SK-N-SH treated with all-trans-retinoic acid at 6 μM for 48 hours (cell line): ENCODE data around the gene APBA2.

Experiments used
- ATAC-seq: fragments of 200-7000 bp; cut with Tn5 transposase; 3 replicates; pipeline ENCODE4 v1.9.1; 2020; ENCODE audit warnings: mild to moderate bottlenecking, moderate library complexity
- ARNTL ChIP-seq: fragments of 450-650 bp; formaldehyde crosslinking; IDR thresholded peaks from 2 replicates; pipeline ENCODE4 v1.5.0; 2020; ENCODE audit warnings: low read depth, mild to moderate bottlenecking, moderate library complexity, borderline replicate concordance
- BACH2 ChIP-seq: fragments of 250-450 bp; sonication (Bioruptor Pico); IDR thresholded peaks from 2 replicates; pipeline ENCODE4 v1.9.0; 2021; ENCODE audit warnings: mild to moderate bottlenecking, borderline replicate concordance
- CREB5 ChIP-seq: fragments of 250-450 bp; sonication (Bioruptor Pico); IDR thresholded peaks from 2 replicates; pipeline ENCODE4 v1.5.1; 2020; ENCODE audit warnings: low read depth, mild to moderate bottlenecking, moderate library complexity
- ESRRG ChIP-seq: fragments of 250-450 bp; sonication (Bioruptor Pico); IDR thresholded peaks from 2 replicates; pipeline ENCODE4 v1.6.1; 2021; ENCODE audit warnings: mild to moderate bottlenecking
- GLIS3 ChIP-seq: fragments of 250-450 bp; sonication (Bioruptor Pico); IDR thresholded peaks from 2 replicates; pipeline ENCODE4 v1.5.0; 2020; ENCODE audit warnings: mild to moderate bottlenecking, moderate library complexity
- ISL1 ChIP-seq: fragments of 250-450 bp; sonication (Bioruptor Pico); IDR thresholded peaks from 2 replicates; pipeline ENCODE4 v2.1.2; 2022; ENCODE audit warnings: mild to moderate bottlenecking, moderate library complexity
- PATZ1 ChIP-seq: fragments of 250-450 bp; sonication (Bioruptor Pico); IDR thresholded peaks from 2 replicates; pipeline ENCODE4 v1.8.0; 2020; ENCODE audit warnings: mild to moderate bottlenecking, moderate library complexity, borderline replicate concordance
- PPARA ChIP-seq: fragments of 250-450 bp; sonication (Bioruptor Pico); IDR thresholded peaks from 2 replicates; pipeline ENCODE4 v1.5.0; 2020; ENCODE audit warnings: mild to moderate bottlenecking, borderline replicate concordance
- RARB ChIP-seq: fragments of 250-450 bp; sonication (Bioruptor Pico); IDR thresholded peaks from 2 replicates; pipeline ENCODE4 v1.8.0; 2021; ENCODE audit warnings: mild to moderate bottlenecking, moderate library complexity
- SNAI2 ChIP-seq: fragments of 250-450 bp; sonication (Bioruptor Pico); IDR thresholded peaks from 2 replicates; pipeline ENCODE4 v1.5.0; 2020; ENCODE audit warnings: mild to moderate bottlenecking, moderate library complexity
- TCF4 ChIP-seq: fragments of 250-450 bp; sonication (Bioruptor Pico); IDR thresholded peaks from 2 replicates; pipeline ENCODE4 v1.8.0; 2021; ENCODE audit warnings: mild to moderate bottlenecking, moderate library complexity, borderline replicate concordance
- TOX ChIP-seq: fragments of 250-450 bp; sonication (Bioruptor Pico); IDR thresholded peaks from 2 replicates; pipeline ENCODE4 v1.8.0; 2021; ENCODE audit warnings: mild to moderate bottlenecking, moderate library complexity, borderline replicate concordance
- TSHZ2 ChIP-seq: fragments of 250-450 bp; sonication (Bioruptor Pico); IDR thresholded peaks from 2 replicates; pipeline ENCODE4 v1.5.0; 2020; ENCODE audit warnings: mild to moderate bottlenecking, moderate library complexity
- ZC3H10 ChIP-seq: fragments of 250-450 bp; sonication (Bioruptor Pico); IDR thresholded peaks from 2 replicates; pipeline ENCODE4 v1.5.1; 2021; ENCODE audit warnings: mild to moderate bottlenecking, moderate library complexity
- ZFP3 ChIP-seq: fragments of 250-450 bp; sonication (Bioruptor Pico); IDR thresholded peaks from 2 replicates; pipeline ENCODE4 v1.5.0; 2020; ENCODE audit warnings: mild to moderate bottlenecking, moderate library complexity
- ZFP30 ChIP-seq: fragments of 450-650 bp; formaldehyde crosslinking; IDR thresholded peaks from 2 replicates; pipeline ENCODE4 v1.5.0; 2022; ENCODE audit warnings: mild to moderate bottlenecking, moderate library complexity
- ZNF565 ChIP-seq: fragments of 450-650 bp; formaldehyde crosslinking; conservative IDR thresholded peaks from 2 replicates; pipeline ENCODE4 v1.5.0; 2020; ENCODE audit warnings: low read depth, mild to moderate bottlenecking, moderate library complexity
- ZNF70 ChIP-seq: fragments of 450-650 bp; formaldehyde crosslinking; IDR thresholded peaks from 2 replicates; pipeline ENCODE4 v1.5.0; 2020; ENCODE audit warnings: mild to moderate bottlenecking, moderate library complexity
- ZNF8 ChIP-seq: fragments of 450-650 bp; formaldehyde crosslinking; IDR thresholded peaks from 2 replicates; pipeline ENCODE4 v1.5.0; 2020; ENCODE audit warnings: mild to moderate bottlenecking, moderate library complexity

APBA2 gene

GRCh38 chr15:29099131-29099880, 213.5 kb downstream of the APBA2 start:
- TF ChIP-seq BACH2 (CRISPR knock-in tag) = no peak
- TF ChIP-seq SNAI2 = no peak
- TF ChIP-seq ARNTL (CRISPR knock-in tag) = no peak
- no peak for TF ChIP-seq ZNF565 (CRISPR knock-in tag)
- no peak for TF ChIP-seq TCF4
- TF ChIP-seq GLIS3 (CRISPR knock-in tag) = no peak
- no peak for TF ChIP-seq RARB (CRISPR knock-in tag)
- TF ChIP-seq ZFP30 (CRISPR knock-in tag) = no peak
- no peak for TF ChIP-seq ESRRG
- no peak for TF ChIP-seq ZNF70 (CRISPR knock-in tag)
- TF ChIP-seq PATZ1 (CRISPR knock-in tag) = no peak
- no peak for TF ChIP-seq CREB5 (CRISPR knock-in tag)
- TF ChIP-seq TSHZ2 (CRISPR knock-in tag) = no peak
- TF ChIP-seq ISL1 (CRISPR knock-in tag) = no peak
- no peak for TF ChIP-seq ZC3H10 (CRISPR knock-in tag)
- TF ChIP-seq PPARA (CRISPR knock-in tag) = no peak
- no peak for ATAC-seq

GRCh38 chr15:29100486-29101000, 214.8 kb downstream of the APBA2 start:
- no peak for ATAC-seq
- TF ChIP-seq ZNF565 (CRISPR knock-in tag) (no peak), ZFP30 (CRISPR knock-in tag) (no peak), ZNF70 (CRISPR knock-in tag) (no peak), TCF4 (no peak), TSHZ2 (CRISPR knock-in tag) (no peak), ZNF8 (CRISPR knock-in tag) (no peak), CREB5 (CRISPR knock-in tag) (no peak), TOX (CRISPR knock-in tag) (no peak), ARNTL (CRISPR knock-in tag) (no peak), ZFP3 (no peak), PPARA (CRISPR knock-in tag) (no peak)
